GM12872 (cell line): ENCODE data around the gene P4HTM.

Source experiments
- TF ChIP-seq, protein P1 (sequence below): IDR thresholded peaks from 3 replicates; pipeline ENCODE4 v1.5.1; 2011; ENCODE audit warnings: low read depth, mild to moderate bottlenecking, low read length, moderate library complexity; ENCODE audit not compliant: insufficient read depth

P4HTM gene

DNA sequence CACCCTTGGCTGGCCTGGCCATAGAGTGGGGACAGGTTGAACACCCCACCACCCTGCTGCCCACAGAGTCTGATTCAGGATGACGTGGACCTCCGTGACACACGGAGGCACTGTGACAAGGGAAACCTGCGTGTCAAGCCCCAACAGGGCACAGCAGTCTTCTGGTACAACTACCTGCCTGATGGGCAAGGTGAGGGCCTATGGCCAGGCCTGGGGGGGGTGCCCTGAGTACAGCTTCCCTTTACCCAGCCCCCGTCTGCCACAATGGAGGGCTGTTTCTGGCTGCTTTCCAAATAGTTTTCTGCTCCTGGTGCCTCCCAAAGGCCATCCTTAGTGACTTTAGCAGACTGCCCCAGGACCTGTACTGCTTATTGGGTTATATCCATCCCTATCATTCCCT lies 16.0 kb downstream of the P4HTM start:
- TF ChIP-seq, protein P1, sequence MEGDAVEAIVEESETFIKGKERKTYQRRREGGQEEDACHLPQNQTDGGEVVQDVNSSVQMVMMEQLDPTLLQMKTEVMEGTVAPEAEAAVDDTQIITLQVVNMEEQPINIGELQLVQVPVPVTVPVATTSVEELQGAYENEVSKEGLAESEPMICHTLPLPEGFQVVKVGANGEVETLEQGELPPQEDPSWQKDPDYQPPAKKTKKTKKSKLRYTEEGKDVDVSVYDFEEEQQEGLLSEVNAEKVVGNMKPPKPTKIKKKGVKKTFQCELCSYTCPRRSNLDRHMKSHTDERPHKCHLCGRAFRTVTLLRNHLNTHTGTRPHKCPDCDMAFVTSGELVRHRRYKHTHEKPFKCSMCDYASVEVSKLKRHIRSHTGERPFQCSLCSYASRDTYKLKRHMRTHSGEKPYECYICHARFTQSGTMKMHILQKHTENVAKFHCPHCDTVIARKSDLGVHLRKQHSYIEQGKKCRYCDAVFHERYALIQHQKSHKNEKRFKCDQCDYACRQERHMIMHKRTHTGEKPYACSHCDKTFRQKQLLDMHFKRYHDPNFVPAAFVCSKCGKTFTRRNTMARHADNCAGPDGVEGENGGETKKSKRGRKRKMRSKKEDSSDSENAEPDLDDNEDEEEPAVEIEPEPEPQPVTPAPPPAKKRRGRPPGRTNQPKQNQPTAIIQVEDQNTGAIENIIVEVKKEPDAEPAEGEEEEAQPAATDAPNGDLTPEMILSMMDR = no peak

DNA sequence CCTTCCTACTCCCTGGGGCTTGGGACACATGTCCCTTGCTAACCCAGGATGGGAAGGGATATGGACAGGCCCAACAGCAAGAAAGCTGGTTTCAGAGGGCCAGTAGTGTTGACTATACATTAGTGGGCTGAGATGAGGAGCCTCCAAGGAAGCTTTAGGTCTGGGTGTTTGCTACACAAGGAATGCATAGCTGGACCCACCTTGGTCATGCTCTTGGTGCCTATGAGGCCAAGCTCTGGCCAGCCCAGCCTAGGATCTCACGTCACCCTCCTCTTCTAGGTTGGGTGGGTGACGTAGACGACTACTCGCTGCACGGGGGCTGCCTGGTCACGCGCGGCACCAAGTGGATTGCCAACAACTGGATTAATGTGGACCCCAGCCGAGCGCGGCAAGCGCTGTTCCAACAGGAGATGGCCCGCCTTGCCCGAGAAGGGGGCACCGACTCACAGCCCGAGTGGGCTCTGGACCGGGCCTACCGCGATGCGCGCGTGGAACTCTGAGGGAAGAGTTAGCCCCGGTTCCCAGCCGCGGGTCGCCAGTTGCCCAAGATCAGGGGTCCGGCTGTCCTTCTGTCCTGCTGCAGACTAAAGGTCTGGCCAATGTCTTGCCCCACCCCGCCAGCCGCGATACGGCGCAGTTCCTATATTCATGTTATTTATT lies 16.5 kb downstream of the P4HTM start:
- TF ChIP-seq, protein P1 = no peak

DNA sequence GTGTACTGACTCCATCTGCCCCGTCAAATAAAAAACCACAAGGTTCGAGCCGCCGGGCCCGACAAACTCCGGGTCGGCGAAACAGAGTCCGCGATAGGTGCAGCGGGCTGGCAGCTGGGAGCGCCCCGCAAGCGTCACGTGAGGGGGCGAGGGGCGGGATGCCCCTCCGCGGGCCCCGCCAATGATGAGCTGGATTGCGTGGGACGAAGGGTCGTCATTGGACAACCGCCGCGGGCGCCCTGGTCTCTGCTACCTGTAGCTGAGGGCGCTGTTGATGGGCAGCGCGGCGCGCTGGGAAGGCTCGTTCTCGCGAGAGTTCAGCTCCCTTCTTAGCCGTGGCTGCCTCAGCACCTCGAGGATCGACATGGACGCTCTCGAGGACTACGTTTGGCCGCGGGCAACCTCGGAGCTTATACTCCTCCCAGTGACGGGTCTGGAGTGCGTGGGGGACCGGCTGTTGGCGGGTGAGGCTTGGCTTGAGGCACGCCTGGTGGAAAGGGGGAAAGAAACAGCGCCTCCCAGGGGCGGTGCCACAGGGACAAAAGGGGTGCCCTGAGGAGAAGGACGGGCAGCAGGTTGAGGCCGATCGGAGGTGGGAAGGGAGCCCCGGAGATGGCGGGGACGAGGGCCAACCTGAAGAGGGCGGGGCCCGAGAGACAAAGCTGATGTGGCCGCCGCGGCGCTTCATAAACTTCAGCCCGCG lies 17.2 kb downstream of the P4HTM start, which contains the start of gene WDR6:
Gene WDR6, plus strand, starts transcription at position 324 of the 703 bp plus-strand sequence. Its CDS starts 41 bp downstream, at position 365.
- TF ChIP-seq, protein P1 = peak; percentile 41; the same call in 2 of the 3 replicates

DNA sequence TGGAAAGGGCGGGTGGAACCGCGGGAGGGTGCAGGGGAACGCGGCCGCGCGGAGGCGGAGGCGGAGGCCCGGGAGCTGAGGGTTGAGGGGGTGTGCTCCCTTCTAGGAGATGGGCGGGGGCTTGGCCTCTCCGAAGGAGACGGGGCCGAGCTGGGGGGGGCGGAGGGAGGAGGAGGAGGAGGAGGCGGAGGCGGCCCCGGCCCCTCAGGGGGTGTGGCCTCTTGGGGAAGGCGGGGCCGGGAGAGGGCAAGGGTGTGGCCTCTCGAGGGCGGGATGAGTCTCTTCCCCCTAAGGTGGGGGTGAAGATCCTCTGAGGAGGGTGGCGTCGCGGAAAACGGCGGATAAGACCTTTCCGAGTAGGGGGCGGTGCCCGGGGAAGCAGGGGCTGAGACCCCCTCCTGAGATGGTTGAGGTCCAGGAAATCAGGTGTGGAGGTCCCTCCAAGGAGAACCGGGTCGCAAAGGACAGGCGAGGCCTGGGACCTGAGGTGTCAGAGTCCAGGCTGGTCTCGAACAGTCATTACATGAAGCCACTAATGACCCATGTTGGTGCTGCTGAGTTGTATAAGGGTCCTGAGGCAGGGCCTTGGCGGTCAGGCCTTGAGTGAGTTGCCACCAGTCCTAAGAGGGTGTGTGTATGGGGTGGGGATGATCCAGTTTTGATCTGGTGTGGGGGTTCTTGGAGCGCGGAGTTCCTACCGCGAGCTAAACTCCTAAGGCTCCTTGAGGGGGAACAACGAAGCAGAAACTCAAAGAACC lies 17.9 kb downstream of the P4HTM start:
- TF ChIP-seq, protein P1 = no peak

DNA sequence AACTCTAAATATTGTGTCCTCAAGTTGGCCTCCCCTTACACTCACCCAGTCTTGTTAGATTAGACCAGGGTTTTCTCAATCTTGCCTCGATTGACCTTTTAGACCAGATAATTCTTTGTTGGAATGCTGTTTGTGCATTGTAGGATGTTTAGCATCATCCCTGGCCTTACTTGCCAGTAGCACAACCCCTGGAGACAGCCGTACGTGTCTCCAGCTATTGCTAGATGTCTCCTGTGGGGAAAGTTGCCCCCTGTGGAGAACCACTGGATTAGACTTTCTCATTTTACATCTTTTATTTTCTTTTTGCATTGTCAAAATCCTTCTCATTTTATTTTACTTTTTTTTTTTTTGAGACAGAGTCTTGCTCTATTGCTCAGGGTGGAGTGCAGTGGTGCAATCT lies 19.4 kb downstream of the P4HTM start:
- TF ChIP-seq, protein P1 = no peak

DNA sequence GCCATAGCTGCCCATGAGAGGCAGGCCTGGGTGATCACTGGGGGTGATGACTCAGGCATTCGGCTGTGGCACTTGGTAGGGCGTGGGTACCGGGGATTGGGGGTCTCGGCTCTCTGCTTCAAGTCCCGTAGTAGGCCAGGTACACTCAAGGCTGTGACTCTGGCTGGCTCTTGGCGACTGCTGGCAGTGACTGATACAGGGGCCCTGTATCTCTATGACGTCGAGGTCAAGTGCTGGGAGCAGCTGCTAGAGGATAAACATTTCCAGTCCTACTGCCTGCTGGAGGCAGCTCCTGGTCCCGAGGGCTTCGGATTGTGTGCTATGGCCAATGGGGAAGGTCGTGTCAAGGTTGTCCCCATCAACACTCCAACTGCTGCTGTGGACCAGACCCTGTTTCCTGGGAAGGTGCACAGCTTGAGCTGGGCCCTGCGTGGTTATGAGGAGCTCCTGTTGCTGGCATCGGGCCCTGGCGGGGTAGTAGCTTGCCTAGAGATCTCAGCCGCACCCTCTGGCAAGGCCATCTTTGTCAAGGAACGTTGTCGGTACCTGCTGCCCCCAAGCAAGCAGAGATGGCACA lies 22.5 kb downstream of the P4HTM start:
- TF ChIP-seq, protein P1 = no peak
